ENCODE results near the gene AGXT.

AGXT gene

GRCh38 chr2:240915526-240916341 lies 47.1 kb downstream of the AGXT start:
- no peak overlapping the region for H3K4me3 ChIP-seq (ENCODE audit: low read length)
- no peak for DNase-seq (ENCODE audit: low read depth)

GRCh38 chr2:240916571-240917008 lies 48.0 kb downstream of the AGXT start:
- no peak overlapping the region for H3K4me3 ChIP-seq (ENCODE audit: low read length)
- no peak for TF ChIP-seq CTCF (conservative IDR thresholded peaks at IDR 0.05; ENCODE audit: low read depth, low read length)
- peak; percentile 19 for DNase-seq (ENCODE audit: low read depth)

More at GRCh38 chr2:240915526-240916341, 47.1 kb downstream of the AGXT start:
- no peak for TF ChIP-seq CTCF (conservative IDR thresholded peaks at IDR 0.05; ENCODE audit: low read depth, low read length)

GRCh38 chr2:240917009-240917683 lies 48.5 kb downstream of the AGXT start:
- TF ChIP-seq CTCF (conservative IDR thresholded peaks at IDR 0.05; ENCODE audit: low read depth, low read length) = no peak
- no peak overlapping the region for H3K4me3 ChIP-seq (ENCODE audit: low read length)

GRCh38 chr2:240917684-240918257 lies 49.1 kb downstream of the AGXT start:
- no peak for TF ChIP-seq CTCF (conservative IDR thresholded peaks at IDR 0.05; ENCODE audit: low read depth, low read length)
- DNase-seq (ENCODE audit: low read depth) = no peak
- H3K4me3 ChIP-seq (ENCODE audit: low read length) = no peak overlapping the region

More at GRCh38 chr2:240917009-240917683, 48.5 kb downstream of the AGXT start:
- DNase-seq (ENCODE audit: low read depth) = no peak

- no peak for DNase-seq (ENCODE audit: low read depth)
- TF ChIP-seq CTCF (conservative IDR thresholded peaks at IDR 0.05; ENCODE audit: low read depth, low read length) = no peak
- H3K4me3 ChIP-seq (ENCODE audit: low read length) = no peak overlapping the region
These were observed 49.9 kb downstream of the AGXT start for GRCh38 chr2:240918258-240919091.

GRCh38 chr2:240919161-240919781 lies 50.6 kb downstream of the AGXT start:
- DNase-seq (ENCODE audit: low read depth) = no peak
- TF ChIP-seq CTCF (conservative IDR thresholded peaks at IDR 0.05; ENCODE audit: low read depth, low read length) = no peak
- no peak overlapping the region for H3K4me3 ChIP-seq (ENCODE audit: low read length)

All from retinal pigment epithelial cell (primary cell).